ENCODE data around the gene SPATA32.
A peak's percentile ranks its signal among the peaks of the same experiment; 100 is the strongest.

Gene SPATA32

GRCh38 chr17:45224671-45225050 lies 37.2 kb downstream of the SPATA32 start:
- Histone ChIP-seq H3K4me2 (peak overlapping the region; percentile 100), H3K4me3 (IDR thresholded peaks at IDR 0.05; ENCODE audit: insufficient read depth, low read depth, low read length) (no peak overlapping the region), H2AFZ (ENCODE audit: low read depth) (no peak overlapping the region), H3K4me1 (ENCODE audit: low read depth, poor library complexity, severe bottlenecking) (peaks cover 69% of the 10 kb centered on the region), H3K36me3 (ENCODE audit: insufficient read depth) (no peaks in the 10 kb centered on the region), H3K27ac (peak overlapping the region; percentile 97), H3K9ac (peak overlapping the region; percentile 83; the same call in 1 of the 2 replicates), H3K27me3 (ENCODE audit: insufficient read depth, low read depth) (no peaks in the 10 kb centered on the region), H4K20me1 (ENCODE audit: insufficient read depth) (no peaks in the 10 kb centered on the region), H3K79me2 (ENCODE audit: insufficient read depth, low read depth) (peaks cover 92% of the 10 kb centered on the region)
- no peak for TF ChIP-seq CTCF (conservative IDR thresholded peaks at IDR 0.05; ENCODE audit: low read depth, low read length)

- Histone ChIP-seq H2AFZ (ENCODE audit: low read depth) (no peak overlapping the region), H3K9ac (peak overlapping the region; percentile 83), H3K36me3 (ENCODE audit: insufficient read depth) (no peaks in the 10 kb centered on the region), H3K4me1 (ENCODE audit: low read depth, poor library complexity, severe bottlenecking) (peaks cover 71% of the 10 kb centered on the region), H3K4me2 (peak overlapping the region; percentile 100), H3K27ac (peak overlapping the region; percentile 97), H3K4me3 (IDR thresholded peaks at IDR 0.05; ENCODE audit: insufficient read depth, low read depth, low read length) (no peak overlapping the region), H3K79me2 (ENCODE audit: insufficient read depth, low read depth) (peaks cover 83% of the 10 kb centered on the region), H4K20me1 (ENCODE audit: insufficient read depth) (no peaks in the 10 kb centered on the region), H3K27me3 (ENCODE audit: insufficient read depth, low read depth) (no peaks in the 10 kb centered on the region)
- no peak; the same call in 1 of the 2 replicates for TF ChIP-seq CTCF (conservative IDR thresholded peaks at IDR 0.05; ENCODE audit: low read depth, low read length)
Observed at GRCh38 chr17:45223539-45224528, 38.1 kb downstream of the SPATA32 start.

- Histone ChIP-seq H3K27me3 (ENCODE audit: insufficient read depth, low read depth) (no peaks in the 10 kb centered on the region), H3K9ac (peak overlapping the region; percentile 83), H3K36me3 (ENCODE audit: insufficient read depth) (no peaks in the 10 kb centered on the region), H2AFZ (ENCODE audit: low read depth) (no peak overlapping the region), H3K79me2 (ENCODE audit: insufficient read depth, low read depth) (peaks cover 76% of the 10 kb centered on the region), H4K20me1 (ENCODE audit: insufficient read depth) (no peaks in the 10 kb centered on the region), H3K4me1 (ENCODE audit: low read depth, poor library complexity, severe bottlenecking) (peaks cover 66% of the 10 kb centered on the region), H3K4me3 (IDR thresholded peaks at IDR 0.05; ENCODE audit: insufficient read depth, low read depth, low read length) (no peak overlapping the region), H3K27ac (peak overlapping the region; percentile 97), H3K4me2 (peak overlapping the region; percentile 100)
- TF ChIP-seq CTCF (conservative IDR thresholded peaks at IDR 0.05; ENCODE audit: low read depth, low read length): no peak
Observed at GRCh38 chr17:45222996-45223538, 38.8 kb downstream of the SPATA32 start.

GRCh38 chr17:45222289-45222995 lies 39.5 kb downstream of the SPATA32 start:
- Histone ChIP-seq H3K4me3 (IDR thresholded peaks at IDR 0.05; ENCODE audit: insufficient read depth, low read depth, low read length) (no peak overlapping the region), H3K27ac (peak overlapping the region; percentile 97), H3K36me3 (ENCODE audit: insufficient read depth) (no peaks in the 10 kb centered on the region), H4K20me1 (ENCODE audit: insufficient read depth) (no peaks in the 10 kb centered on the region), H3K27me3 (ENCODE audit: insufficient read depth, low read depth) (no peaks in the 10 kb centered on the region), H3K4me1 (ENCODE audit: low read depth, poor library complexity, severe bottlenecking) (peaks cover 60% of the 10 kb centered on the region), H3K9ac (peak overlapping the region; percentile 83), H2AFZ (ENCODE audit: low read depth) (no peak overlapping the region), H3K79me2 (ENCODE audit: insufficient read depth, low read depth) (peaks cover 69% of the 10 kb centered on the region), H3K4me2 (peak overlapping the region; percentile 100)
- no peak for TF ChIP-seq CTCF (conservative IDR thresholded peaks at IDR 0.05; ENCODE audit: low read depth, low read length)
